ENCODE data around the gene ARHGAP10.

ARHGAP10 gene

GRCh38 chr4:147923381-147923780, 191.5 kb downstream of the ARHGAP10 start:
- no peak for DNase-seq

- no peak for DNase-seq
These were observed 192.0 kb downstream of the ARHGAP10 start for GRCh38 chr4:147923854-147924253.

GRCh38 chr4:147924604-147925412, 192.9 kb downstream of the ARHGAP10 start:
- DNase-seq, result no peak

- DNase-seq, result no peak
These were observed 195.7 kb downstream of the ARHGAP10 start for GRCh38 chr4:147927377-147928137.

- DNase-seq, result no peak
These were observed 196.5 kb downstream of the ARHGAP10 start for GRCh38 chr4:147928400-147928799.

- no peak for DNase-seq
These were observed 197.9 kb downstream of the ARHGAP10 start for GRCh38 chr4:147929746-147930145.

GRCh38 chr4:147933316-147933715, 201.4 kb downstream of the ARHGAP10 start:
- no peak for DNase-seq

GRCh38 chr4:147933779-147934178, 201.9 kb downstream of the ARHGAP10 start:
- DNase-seq, result no peak

- DNase-seq, result no peak
These were observed 206.6 kb downstream of the ARHGAP10 start for GRCh38 chr4:147938496-147938895.

- DNase-seq, result no peak
These were observed 208.3 kb downstream of the ARHGAP10 start for GRCh38 chr4:147940171-147940570.

GRCh38 chr4:147941373-147941772, 209.5 kb downstream of the ARHGAP10 start:
- no peak for DNase-seq

- no peak for DNase-seq
These were observed 210.8 kb downstream of the ARHGAP10 start for GRCh38 chr4:147942729-147943128.

- no peak for DNase-seq
These were observed 211.3 kb downstream of the ARHGAP10 start for GRCh38 chr4:147943159-147943638.

- DNase-seq, result no peak
These were observed 212.4 kb downstream of the ARHGAP10 start for GRCh38 chr4:147944249-147944648.

GRCh38 chr4:147944670-147945260, 212.9 kb downstream of the ARHGAP10 start:
- no peak for DNase-seq

- no peak for DNase-seq
These were observed 216.4 kb downstream of the ARHGAP10 start for GRCh38 chr4:147948336-147948735.

- DNase-seq, result no peak
These were observed 218.4 kb downstream of the ARHGAP10 start for GRCh38 chr4:147950261-147950660.

- DNase-seq, result no peak
These were observed 219.0 kb downstream of the ARHGAP10 start for GRCh38 chr4:147950841-147951240.

GRCh38 chr4:147954850-147955249, 223.0 kb downstream of the ARHGAP10 start:
- DNase-seq, result no peak

GRCh38 chr4:147955827-147956558, 224.1 kb downstream of the ARHGAP10 start:
- DNase-seq, result no peak

GRCh38 chr4:147957446-147957845, 225.6 kb downstream of the ARHGAP10 start:
- DNase-seq, result no peak

GRCh38 chr4:147958057-147958456, 226.2 kb downstream of the ARHGAP10 start:
- DNase-seq, result no peak

Data from stimulated activated CD4-positive, alpha-beta T cell treated with anti-CD3 and anti-CD28 coated beads, Interleukin-2, amount 100 ng/mL, for 48 hours (primary cell).